A673 (cell line): ENCODE results near the gene SH3GL3.

ENCODE experiments used
- CTCF ChIP-seq: fragments of 300-800, 200-600 bp; sonication (generic); conservative IDR thresholded peaks from 2 replicates; pipeline ENCODE4 v1.5.1; 2017; ENCODE audit warnings: low read depth, mild to moderate bottlenecking, antibody characterized with exemption, low read length, moderate library complexity, mixed read lengths
- EZH2 ChIP-seq: fragments of 200-600 bp; sonication (generic); IDR thresholded peaks from 2 replicates; pipeline ENCODE4 v1.6.1; 2017; ENCODE audit warnings: borderline replicate concordance, low read depth, mild to moderate bottlenecking, mixed read lengths, antibody characterized with exemption, low read length; ENCODE audit not compliant: poor library complexity, severe bottlenecking

- TF ChIP-seq CTCF (no peak), EZH2 (no peak)
Measured at GRCh38 chr15:83549623-83550022, 102.5 kb downstream of the SH3GL3 start.
